Cardiac muscle cell (in vitro differentiated cells and primary cell): ENCODE data around the gene GUCY1A1. TPM values are rescaled to one million over a fixed set of nuclear protein-coding genes. Genes with fewer than 3 reads are reported as not detected.

Experiments used
- DNase-seq, 2 donors: peaks; one replicate each; pipeline versions ENCODE4 v3.0.0 to v3.0.0-alpha.2; 2010 to 2017; ENCODE audit warnings: low read depth in 1 of 2, low spot score in 1 of 2
- H3K27ac ChIP-seq: fragments of 200-600 bp; sonication (generic); 2 replicates; pipeline ENCODE4 v1.5.1; 2016
- H3K27me3 ChIP-seq: fragments of 200-600 bp; sonication (generic); 2 replicates; pipeline ENCODE4 v1.6.0; 2016; ENCODE audit warnings: control low read depth
- H3K36me3 ChIP-seq: fragments of 200-600 bp; sonication (generic); 2 replicates; pipeline ENCODE4 v1.5.1; 2016; ENCODE audit warnings: control low read depth
- H3K4me1 ChIP-seq: fragments of 200-600 bp; sonication (generic); 2 replicates; pipeline ENCODE4 v1.8.1; 2017; ENCODE audit warnings: low read depth, mild to moderate bottlenecking, mixed run types
- H3K4me3 ChIP-seq: fragments of 200-600 bp; sonication (generic); 2 replicates; pipeline ENCODE4 v1.5.1; 2016; ENCODE audit warnings: mild to moderate bottlenecking
- H3K9me3 ChIP-seq: fragments of 200-600 bp; sonication (generic); 2 replicates; pipeline ENCODE4 v1.5.1; 2017; ENCODE audit warnings: low read depth, mild to moderate bottlenecking, control low read depth
- polyA plus RNA-seq: library from polyadenylated mRNA; unstranded; fragments of >200 nt; fragmentation: Nextera tagmentation; extraction: Ambion mirVana; gene quantifications from 2 replicates; pipeline ENCODE4 v1.2.1, GENCODE V29; 2016
- total RNA-seq: library from RNA; depleted of rRNA; stranded (reverse); fragments of >200 nt; gene quantifications from 2 replicates; pipeline ENCODE4 v1.2.3, GENCODE V29; 2016
- TF ChIP-seq, protein P1 (sequence below): IDR thresholded peaks from 2 replicates; pipeline ENCODE4 v1.5.1; 2012; ENCODE audit warnings: low read depth, mild to moderate bottlenecking, low read length

Gene GUCY1A1
- total and polyA plus RNA-seq, 2 experiments from 2014 or later, result 92.9 to 123 TPM

DNA sequence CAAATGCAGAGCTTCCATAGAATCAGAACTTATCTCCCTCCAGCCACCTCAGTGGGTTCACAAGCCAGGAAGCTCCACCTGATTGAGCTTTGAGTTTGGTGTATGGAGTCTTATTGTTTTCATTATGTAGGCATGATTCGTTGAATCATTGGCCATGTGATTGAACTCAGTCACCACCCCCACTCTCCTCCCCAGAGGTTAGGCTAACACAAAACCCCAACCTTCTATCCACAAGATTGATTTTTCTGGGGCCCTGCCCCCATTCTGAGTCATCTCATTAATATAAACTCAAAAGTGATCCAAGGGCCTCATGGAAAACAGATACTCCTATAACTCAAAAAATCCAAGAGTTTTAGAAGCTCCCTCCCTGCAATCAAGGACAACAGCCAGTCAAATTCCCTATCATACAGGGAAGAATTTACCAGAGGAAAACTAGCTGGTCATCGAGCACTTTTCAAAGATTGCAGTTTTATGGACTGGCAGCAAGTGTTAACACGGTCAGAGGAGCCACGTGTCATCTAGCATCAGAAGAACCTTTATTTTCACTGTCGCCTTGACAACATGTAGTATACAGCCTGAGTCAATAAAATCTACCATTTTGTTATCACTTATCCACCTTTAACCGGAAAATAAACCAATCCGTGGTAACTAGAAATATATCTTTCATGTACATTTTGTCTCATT lies 56.3 kb downstream of the GUCY1A1 start:
- Histone ChIP-seq H3K36me3 (peaks cover 72% of the 10 kb centered on the region), H3K27me3 (no peaks in the 10 kb centered on the region), H3K27ac (no peak overlapping the region), H3K4me1 (peaks cover 12% of the 10 kb centered on the region), H3K4me3 (no peak overlapping the region), H3K9me3 (no peaks in the 10 kb centered on the region)
- TF ChIP-seq, protein P1, sequence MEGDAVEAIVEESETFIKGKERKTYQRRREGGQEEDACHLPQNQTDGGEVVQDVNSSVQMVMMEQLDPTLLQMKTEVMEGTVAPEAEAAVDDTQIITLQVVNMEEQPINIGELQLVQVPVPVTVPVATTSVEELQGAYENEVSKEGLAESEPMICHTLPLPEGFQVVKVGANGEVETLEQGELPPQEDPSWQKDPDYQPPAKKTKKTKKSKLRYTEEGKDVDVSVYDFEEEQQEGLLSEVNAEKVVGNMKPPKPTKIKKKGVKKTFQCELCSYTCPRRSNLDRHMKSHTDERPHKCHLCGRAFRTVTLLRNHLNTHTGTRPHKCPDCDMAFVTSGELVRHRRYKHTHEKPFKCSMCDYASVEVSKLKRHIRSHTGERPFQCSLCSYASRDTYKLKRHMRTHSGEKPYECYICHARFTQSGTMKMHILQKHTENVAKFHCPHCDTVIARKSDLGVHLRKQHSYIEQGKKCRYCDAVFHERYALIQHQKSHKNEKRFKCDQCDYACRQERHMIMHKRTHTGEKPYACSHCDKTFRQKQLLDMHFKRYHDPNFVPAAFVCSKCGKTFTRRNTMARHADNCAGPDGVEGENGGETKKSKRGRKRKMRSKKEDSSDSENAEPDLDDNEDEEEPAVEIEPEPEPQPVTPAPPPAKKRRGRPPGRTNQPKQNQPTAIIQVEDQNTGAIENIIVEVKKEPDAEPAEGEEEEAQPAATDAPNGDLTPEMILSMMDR, result no peak
- no peak for DNase-seq

DNA sequence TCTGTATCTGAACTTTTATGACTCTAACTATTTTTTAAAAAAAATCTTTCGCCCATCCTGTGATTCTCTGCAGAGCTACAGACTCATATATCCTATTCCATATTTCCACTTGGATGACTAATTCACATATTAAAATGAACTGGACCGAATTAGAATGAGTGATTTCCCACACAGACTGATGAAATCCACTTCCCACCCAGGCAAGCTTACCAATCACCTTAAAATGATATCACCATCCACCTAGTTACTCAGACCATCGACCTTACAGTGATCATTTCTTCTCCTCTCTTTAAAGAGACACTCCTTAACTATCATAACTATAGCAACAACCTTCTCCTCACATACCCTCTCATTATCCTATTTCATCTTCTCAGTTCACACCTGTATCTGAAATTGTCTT lies 58.1 kb downstream of the GUCY1A1 start:
- peaks cover 6% of the 10 kb centered on the region for H3K4me1 ChIP-seq
- no peak overlapping the region for H3K4me3 ChIP-seq
- H3K36me3 ChIP-seq, result peaks cover 76% of the 10 kb centered on the region
- no peak for DNase-seq
- H3K27me3 ChIP-seq, result no peaks in the 10 kb centered on the region
- TF ChIP-seq, protein P1, result no peak
- peak overlapping the region; percentile 47 for H3K27ac ChIP-seq
- H3K9me3 ChIP-seq, result no peaks in the 10 kb centered on the region

DNA sequence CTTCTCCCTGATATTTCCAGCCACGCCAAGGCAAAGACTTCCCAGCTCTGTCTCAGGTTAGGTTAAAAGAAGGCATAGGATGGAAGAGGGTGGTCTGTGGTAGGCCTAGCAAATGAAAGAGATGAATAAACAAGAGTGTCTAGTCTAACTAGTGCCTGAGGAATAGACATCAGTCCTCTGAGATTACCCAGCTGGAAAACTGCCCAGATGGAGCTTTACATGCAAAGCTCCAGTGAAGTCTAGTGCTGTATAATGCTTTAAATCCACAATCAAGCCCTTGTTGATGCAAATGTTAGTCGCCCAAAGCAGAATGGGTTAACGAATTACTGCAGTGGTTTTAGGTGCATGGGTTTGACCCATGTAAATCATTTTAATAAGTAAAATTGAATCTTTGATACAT lies 67.4 kb downstream of the GUCY1A1 start:
- peaks cover 24% of the 10 kb centered on the region for H3K36me3 ChIP-seq
- no peak overlapping the region for H3K4me3 ChIP-seq
- peak overlapping the region; percentile 70 for H3K27ac ChIP-seq
- no peaks in the 10 kb centered on the region for H3K27me3 ChIP-seq
- DNase-seq, result peak; percentile 33 to 48
- H3K9me3 ChIP-seq, result no peaks in the 10 kb centered on the region
- H3K4me1 ChIP-seq, result peaks cover 19% of the 10 kb centered on the region
- TF ChIP-seq, protein P1, result no peak

DNA sequence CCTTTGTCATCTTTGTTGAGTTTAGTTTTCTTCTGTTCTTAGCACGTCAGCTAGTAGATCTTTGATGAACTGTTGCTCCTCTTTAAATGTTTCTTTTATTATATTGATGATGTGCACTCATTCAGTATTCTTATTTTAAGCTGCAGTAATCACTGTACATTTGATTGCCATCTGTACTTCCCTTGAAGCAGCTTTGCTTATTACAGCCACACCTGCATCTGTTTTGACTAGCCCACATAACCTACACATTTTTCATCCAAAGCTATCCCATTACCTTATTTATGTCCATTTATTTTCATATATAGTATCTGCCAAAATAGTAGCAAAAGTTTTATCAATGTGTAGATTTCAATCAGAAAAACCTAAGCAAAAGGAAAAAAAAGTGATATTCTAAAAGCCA lies 68.3 kb downstream of the GUCY1A1 start:
- DNase-seq, result no peak
- Histone ChIP-seq H3K4me3 (no peak overlapping the region), H3K27ac (peak overlapping the region; percentile 70), H3K9me3 (no peaks in the 10 kb centered on the region), H3K27me3 (no peaks in the 10 kb centered on the region), H3K36me3 (peaks cover 16% of the 10 kb centered on the region), H3K4me1 (peaks cover 23% of the 10 kb centered on the region)
- TF ChIP-seq, protein P1, result no peak

DNA sequence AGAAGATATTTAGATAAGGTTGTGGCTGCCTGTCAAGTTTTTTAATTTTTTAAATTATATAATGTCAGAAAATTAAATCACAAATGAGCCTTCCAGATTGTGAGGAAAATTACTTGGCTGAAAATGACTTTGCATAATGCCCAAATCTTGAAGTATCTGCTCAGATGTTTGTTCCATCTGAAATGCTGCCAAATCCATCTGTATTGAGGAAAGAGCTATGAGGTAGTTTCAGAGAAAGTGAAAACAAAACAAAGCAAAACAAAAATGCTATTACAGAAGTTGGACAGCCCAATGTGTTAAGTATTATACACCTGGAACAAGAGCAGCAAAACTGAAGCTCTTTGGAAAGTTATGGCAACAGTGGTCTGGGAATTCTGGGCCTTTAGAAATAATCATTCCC lies 68.8 kb downstream of the GUCY1A1 start:
- no peaks in the 10 kb centered on the region for H3K9me3 ChIP-seq
- no peak overlapping the region for H3K4me3 ChIP-seq
- no peak overlapping the region for H3K27ac ChIP-seq
- DNase-seq, result peak in 1 of 2 donors; percentile 48
- TF ChIP-seq, protein P1, result no peak
- peaks cover 29% of the 10 kb centered on the region for H3K4me1 ChIP-seq
- H3K36me3 ChIP-seq, result peaks cover 11% of the 10 kb centered on the region
- no peaks in the 10 kb centered on the region for H3K27me3 ChIP-seq
